Measurements from ENCODE around the gene PGM1.
"Not testable (repeated sequence)": the region's sequence is repeated elsewhere in the genome, so short reads cannot be mapped to it uniquely, and the experiment has no call there.

Gene PGM1

DNA sequence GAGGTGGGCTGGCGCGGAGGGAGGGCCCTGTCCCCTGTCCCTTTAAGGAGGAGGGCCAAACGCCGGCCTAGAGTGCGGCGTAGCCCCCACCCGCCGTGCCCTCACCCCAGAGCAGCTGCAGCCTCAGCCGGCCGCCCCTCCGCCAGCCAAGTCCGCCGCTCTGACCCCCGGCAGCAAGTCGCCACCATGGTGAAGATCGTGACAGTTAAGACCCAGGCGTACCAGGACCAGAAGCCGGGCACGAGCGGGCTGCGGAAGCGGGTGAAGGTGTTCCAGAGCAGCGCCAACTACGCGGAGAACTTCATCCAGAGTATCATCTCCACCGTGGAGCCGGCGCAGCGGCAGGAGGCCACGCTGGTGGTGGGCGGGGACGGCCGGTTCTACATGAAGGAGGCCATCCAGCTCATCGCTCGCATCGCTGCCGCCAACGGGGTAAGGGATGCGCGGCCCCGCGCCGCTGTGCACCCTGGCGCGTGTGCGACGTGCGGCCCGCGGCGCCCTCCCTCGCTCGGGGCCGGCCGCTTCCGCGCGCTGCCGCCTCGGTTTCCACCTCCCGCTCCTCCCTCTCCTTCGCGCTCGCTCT, at the start of gene PGM1:
Gene PGM1 (plus strand): TSS at position 109 of the 583 bp plus-strand sequence. CDS start 78 bp downstream, at position 187.
- DNase-seq (ENCODE audit: low spot score): peak; percentile 73

DNA sequence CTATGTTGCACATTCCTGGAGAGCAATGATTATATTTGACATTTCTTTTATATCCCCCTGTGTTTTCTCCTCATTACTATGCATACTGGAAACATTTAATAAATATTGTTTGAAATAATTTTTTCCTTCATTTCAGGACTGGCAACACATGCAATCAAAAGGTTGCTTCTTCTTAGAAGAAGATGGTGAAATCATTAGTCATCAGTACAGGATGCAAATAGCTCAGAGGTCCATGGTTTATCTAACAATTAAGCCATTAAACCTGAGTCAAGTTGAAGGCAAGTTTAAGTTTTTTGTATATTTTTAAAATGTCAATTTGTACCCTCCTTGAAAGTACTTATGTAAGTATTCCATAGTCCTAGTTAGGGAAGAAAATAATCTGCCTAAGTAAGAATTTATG, 47.4 kb upstream of the PGM1 start:
- DNase-seq (ENCODE audit: low spot score): no peak

DNA sequence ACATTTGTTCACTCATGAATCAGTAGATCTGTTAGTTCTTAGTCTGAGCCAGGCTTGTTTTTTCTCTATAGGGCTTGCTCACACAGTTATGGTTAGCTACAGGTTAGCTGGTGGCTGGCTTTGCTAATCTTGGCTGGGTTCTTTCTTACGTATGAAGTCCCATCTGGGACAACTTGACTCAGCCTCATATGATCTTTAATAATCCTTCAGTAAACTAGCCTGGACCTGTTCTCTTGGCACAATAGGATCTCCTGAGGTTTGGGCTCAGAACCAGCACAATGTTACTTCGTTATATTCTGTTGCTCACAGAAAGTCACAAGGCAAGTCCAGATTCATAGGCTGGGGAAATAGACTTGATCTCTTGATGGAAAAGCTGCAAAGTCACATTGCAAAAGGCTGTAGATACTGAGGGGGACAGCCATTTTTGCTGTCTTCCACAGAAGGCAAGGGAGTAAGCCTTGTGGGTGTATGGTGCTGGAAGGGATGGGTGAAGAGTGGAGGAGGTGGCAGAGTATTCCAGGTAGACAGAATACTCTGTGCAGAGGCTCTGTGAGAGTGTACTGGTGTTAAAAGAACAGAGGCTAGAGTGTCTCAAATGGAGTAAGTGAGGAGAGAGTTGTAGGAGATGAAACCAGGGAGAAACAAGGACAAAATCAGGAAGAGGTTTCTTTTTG, 45.5 kb upstream of the PGM1 start:
- DNase-seq (ENCODE audit: low spot score): no peak

DNA sequence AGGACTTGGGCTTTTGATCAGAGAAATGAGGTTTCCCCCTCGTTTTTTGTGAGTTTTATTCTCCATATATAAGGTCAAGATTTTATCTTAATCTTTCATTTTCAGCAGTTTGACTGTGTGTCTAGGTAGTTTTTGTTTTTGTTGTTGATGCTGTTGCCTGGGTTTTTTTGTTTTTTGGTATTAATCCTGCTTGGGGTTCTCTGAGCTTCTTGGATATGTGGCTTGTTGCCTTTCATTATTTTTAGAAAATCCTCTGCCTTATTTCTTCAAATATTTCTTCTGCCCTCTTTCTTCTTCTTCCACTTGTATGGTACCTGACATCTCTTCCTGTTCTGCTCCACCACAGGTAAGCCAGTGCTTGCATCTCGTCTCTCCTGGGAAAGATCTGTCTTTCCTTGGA, 44.9 kb upstream of the PGM1 start:
- DNase-seq (ENCODE audit: low spot score): no peak

DNA sequence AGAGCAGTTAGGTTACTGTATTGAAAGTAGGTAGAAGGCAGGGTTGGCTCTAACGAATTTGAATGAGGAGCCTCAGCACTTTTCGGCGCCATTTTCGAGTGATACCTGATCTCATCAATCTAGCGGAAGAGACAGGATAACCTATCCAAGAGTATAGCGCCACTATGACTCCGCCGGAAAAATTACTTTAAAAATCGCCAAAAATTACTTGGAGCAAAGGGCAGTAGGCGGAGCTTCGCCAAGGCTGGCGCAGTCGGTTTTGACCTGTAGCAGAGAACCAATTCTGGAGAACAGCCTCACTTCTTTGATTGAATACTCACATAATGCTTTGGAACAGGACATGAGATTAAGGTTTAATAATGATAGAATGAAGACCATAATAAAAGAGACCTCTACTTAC, 44.3 kb upstream of the PGM1 start:
- no peak for DNase-seq (ENCODE audit: low spot score)

DNA sequence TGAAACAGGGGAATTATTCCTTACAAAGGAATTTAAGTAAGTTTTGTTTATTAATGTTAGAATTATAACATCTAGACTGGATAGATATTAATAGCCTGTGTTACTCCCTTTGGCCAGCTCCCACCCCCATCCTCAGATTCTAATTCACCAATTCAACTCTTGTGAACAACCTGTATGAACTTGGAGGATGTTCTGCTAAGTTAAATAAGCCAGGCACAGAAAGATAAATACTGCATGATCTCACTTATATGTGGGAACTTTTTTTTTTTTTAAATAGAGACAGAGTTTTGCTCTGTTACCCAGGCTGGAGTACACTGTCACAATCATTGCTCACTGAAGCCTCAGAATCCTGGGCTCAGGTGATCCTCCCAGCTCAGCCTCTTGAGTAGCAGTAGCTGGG, 37.7 kb upstream of the PGM1 start:
- no peak for DNase-seq (ENCODE audit: low spot score)

DNA sequence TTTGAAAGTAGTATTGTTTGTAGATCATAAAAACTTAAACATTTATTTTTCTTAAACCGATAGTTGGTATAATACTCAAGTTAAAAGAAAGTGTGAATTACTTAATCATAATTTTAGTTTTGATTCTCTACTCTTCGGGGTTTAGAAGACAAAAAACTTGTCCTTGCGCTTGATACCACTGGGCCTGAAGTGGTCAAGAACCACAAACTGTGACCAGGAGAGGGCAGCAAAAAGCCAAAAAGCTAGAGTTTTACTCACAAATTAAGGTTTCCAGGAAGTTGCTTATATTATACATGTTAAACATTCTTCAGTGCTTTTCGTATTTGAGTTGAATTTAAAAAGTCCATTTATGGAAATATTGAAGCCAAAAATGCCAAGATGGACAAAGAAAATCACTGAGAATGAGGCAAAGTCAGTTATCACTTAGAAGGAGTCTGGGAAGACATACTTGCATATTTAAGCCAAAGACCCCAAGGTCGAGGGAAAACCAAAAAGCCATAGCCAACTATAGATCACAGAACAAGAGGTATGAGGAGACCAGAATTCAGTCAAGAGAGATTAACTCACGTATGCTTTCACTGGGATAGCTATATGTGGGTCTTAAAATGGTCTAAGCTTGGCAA, 35.7 kb upstream of the PGM1 start:
- DNase-seq (ENCODE audit: low spot score): peak; percentile 6

DNA sequence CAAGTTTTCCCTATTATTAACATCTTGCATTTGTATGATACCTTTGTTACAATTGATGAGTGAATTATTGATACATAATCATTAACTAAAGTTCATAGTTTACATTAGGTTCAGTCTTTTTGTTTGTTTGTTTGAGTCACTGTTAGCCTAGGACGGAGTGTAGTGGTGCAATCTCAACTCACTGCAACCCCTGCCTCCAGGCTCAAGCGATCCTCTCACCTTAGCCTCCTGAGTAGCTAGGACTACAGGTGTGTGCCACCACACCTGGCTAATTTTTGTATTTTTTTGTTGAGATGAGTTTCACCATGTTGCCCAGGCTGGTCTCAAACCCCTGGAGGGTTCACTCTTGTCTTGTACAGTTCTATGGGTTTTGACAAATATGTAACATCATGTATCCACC, 33.9 kb upstream of the PGM1 start:
- DNase-seq (ENCODE audit: low spot score): no peak

DNA sequence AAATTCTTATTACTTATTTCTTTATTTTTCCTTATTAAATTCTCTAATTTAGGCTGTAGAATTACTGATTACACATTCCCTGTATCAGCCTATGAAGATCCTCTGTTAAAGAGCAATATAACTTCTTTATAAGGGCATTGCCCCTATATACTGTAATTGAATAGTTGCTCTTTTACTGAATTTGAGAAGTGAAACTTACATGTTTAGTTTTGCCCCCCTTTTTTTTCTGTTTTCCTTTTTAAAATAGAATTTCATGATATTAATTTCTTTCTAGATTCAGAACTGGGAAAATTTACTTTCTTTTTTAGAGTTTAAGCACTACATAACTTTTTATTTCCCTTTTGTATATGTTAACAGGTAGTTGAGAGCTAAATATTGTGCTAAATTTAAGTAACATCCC, 29.5 kb upstream of the PGM1 start:
- DNase-seq (ENCODE audit: low spot score): no peak

DNA sequence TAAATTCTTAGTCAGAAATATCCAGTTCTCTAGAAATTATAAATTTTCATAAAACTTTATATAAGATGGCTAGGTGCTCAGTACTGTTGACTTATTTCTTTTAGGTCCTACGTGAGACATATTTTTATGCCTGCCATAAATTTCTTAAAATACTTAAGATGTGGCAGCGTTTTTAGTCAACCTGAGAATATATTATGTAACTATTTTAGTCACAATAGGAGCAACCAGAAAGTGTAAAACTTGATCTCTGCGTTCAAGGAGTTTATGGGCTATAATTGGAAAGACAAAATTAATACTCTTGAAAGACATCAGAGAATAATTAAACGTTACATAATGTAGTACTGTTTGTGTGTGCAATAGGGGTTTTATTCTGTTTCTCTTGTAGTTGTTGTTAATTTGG, 24.1 kb upstream of the PGM1 start:
- no peak for DNase-seq (ENCODE audit: low spot score)

DNA sequence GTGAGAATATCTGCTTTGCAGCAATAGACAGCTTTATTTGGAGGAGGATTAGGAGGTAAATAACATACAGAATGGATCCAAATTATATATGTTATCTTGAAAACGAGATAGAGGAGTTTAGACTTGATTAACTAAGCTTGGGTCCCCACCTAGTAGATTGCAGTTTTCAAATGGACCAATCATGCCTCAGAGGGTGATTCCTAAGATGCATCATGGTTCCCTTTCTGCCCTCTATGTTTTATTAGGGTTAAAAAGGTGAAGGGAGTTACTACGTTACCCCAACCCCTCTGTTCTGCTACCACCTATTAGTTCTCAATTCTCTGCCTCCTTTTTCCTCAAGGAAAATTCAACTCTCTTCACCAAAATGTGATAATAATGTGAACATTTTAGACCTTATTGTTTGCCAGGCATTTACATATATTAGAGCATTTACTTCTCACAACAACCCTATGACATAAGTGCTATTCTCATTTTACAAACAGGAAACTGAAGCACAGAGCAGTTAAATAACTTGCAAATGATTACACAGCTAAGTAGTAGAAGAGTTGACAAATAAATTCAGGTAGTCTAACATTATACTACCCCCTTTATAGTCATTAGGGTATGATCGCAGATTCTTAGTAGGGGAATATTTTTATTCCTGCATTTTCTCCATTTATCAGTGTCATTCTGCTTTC, 23.4 kb upstream of the PGM1 start:
- DNase-seq (ENCODE audit: low spot score): no peak

DNA sequence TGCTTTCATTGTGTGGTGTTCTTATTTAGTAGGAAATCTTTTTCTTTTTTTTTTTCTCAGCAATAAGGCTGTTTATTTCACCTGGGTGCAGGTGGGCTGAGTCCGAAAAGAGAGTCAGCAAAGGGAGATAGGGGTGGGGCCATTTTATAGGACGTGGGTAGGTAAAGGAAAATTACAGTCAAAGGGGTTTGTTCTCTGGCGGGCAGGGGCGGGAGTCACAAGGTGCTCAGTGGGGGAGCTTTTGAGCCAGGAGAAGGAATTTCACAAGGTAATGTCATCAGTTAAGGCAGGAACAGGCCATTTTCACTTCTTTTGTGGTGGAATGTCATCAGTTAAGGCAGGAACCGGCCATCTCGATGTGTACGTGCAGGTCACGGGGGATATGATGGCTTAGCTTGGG, 20.5 kb upstream of the PGM1 start:
- DNase-seq (ENCODE audit: low spot score): not testable (repeated sequence)

DNA sequence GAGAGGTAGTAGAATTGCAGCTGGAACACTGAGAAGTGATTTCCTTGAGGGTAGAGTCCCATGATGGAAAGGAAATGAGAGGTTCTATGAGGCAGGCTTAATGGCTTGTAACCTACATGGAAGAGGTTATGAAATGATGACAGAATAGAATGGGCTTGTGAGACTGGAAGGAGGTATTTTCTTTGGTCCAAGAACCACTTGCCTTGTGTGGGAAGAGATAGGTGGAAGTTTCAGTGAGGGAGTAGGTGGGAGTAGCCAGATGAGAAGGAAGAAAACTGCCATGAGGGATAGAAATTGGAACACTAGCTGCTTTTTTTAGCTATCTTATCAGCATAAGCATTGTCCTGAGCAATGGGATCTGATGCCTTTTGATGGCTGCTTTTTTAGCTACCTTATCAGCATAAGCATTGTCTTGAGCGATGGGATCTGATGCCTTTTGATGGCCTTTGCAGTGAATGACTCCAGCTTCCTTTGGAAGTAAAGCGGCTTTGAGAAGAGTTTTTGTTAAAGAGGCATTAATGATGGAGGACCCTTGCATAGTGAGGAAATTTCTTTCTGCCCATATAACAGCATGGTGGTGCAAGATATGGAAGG, 18.9 kb upstream of the PGM1 start:
- not testable (repeated sequence) for DNase-seq (ENCODE audit: low spot score)

DNA sequence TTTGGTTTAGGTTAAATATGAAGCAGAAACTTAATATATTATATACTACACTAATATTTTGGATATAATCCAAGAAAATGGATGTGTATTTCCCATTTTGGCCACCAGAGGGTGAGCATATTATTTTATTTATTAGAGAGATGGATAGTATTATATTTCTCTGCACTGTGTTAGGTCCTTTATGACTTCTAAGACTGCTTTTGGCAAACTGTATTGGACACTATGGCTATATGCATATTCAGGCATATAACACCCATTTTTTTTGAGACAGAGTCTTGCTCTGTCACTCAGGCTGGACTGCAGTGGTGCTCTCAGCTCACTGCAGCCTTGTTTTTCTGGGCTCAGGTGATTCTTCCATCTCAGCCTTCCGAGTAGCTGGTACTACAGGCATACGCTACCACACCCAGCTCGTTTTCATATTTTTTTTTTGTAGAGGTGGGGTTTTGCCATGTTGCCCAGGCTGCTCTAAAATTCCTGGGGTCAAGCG, 17.8 kb upstream of the PGM1 start:
- DNase-seq (ENCODE audit: low spot score): peak; percentile 61

DNA sequence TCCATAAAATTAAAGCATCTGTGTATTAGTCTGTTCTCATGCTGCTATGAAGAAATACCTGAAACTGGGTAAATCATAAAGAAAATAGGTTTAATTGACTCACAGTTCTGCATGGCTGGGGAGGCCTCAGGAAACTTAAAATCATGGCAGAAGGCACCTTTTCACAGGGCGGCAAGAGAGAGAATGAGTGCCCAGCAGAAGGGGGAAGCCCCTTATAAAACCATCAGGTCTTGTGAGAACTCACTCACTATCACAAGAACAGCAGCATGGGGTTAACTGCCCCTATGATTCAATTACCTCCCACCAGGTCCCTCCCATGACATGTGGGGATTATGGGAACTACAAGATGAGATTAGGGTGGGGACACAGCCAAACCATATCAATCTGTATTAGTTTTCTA, 6.9 kb upstream of the PGM1 start:
- not testable (repeated sequence) for DNase-seq (ENCODE audit: low spot score)

DNA sequence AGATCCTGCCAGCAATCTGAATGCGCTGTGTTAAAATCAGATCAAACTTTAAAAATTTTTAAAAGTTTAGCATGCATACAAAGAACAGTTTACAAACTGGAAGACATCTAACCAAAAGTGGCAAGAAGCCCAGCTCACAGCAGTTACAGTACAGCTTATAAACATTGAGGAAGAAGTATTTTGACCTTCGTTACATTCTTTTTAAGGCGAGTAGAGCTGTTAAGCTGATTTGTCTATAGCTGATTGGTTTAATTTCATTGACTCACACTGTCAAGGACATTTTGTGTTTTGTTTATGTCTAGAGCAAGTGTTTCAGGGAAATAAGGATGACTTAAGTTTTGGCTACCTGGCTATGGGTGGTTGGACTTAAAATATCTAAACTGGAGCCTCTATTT, 3.0 kb upstream of the PGM1 start:
- DNase-seq (ENCODE audit: low spot score): no peak

DNA sequence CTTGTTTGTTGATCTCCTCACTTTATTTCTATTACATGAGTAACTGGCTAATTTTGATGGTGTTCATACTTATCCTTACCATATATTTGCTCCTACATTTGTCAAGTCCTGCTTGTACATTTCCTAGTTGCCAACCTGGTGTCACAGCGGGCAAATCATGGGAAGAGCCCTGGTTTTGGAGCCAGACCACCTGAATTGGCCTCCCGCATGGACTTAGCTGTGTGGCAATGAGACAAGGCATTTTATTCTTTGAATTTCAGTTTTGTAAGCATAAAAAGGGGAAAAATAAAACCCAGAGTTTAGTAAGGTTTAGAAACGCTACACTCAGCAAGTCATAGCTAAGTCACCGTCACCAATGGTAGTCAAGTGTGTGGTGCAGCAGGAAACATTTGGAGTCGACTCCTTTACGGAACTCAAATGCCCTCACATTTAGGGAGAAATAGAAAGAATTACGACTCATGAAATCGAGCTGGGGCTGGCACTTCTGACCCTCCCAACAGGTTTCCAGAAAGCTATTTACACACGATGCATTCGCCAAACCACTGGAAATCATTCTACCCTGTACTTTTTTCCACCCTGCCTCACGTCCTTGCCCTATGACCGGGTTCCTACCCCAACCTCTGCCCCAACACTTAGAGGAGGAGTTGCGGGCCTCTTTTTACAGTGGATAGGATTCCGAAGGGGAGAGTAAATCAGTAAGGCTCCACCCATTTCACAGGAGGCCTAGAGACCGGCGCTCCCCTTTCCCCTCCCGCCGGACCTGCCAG, 492 bp upstream of the PGM1 start:
- DNase-seq (ENCODE audit: low spot score): no peak

DNA sequence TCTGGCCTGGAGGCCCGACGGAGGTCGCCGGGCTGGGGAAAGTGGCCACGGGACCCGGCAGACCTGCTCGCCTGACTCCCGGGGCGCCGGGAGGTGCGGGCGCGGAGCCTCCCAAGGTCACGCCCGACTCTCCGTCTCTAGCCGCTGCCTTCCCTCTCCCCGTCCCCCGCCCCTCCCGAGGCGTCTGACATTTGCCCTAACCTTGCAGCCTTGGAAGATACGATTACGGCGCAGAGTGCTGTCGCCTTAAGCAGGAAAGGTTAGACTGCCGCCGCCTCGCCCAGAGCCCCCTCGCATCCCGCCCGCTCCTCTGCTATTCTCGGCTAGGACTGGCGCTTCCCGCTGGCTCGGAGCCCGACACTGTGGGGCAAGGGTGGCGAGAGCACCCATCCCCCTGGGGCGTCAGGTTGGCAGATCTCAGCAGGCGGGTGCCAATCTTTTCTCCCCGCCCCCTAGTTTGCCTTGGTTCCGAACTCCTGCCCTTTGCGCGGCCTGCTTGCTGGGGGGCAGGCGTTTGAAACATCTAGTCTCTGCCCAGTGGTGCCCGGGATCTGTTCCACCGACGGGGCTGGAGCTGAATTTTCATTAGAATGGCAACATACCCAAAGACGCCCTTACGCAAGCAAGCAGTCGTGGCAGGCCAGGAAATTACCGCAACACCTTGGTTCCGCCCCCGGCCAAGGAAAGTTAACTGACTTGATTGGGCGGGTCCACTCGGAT, 835 bp downstream of the PGM1 start:
- peak; percentile 73 for DNase-seq (ENCODE audit: low spot score)

DNA sequence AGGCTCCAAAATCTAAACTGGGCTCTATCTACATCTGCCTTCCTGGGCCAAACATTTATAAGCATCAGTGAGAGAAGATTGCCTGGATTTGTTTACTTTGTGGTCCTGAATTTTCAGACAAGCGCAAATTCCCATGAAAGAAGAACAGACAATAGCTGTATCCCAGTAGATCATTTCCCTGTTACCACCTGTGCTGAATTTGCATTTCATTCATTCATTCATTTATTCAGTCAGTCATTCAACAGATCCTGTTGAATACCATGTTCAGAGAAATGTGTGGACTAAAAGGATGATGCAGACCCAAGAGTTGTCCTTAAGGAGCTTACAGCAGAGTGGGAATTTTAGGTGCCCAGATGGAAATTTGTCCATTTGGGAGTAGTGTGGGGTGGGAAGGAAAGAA, 2.2 kb downstream of the PGM1 start:
- DNase-seq (ENCODE audit: low spot score): no peak

DNA sequence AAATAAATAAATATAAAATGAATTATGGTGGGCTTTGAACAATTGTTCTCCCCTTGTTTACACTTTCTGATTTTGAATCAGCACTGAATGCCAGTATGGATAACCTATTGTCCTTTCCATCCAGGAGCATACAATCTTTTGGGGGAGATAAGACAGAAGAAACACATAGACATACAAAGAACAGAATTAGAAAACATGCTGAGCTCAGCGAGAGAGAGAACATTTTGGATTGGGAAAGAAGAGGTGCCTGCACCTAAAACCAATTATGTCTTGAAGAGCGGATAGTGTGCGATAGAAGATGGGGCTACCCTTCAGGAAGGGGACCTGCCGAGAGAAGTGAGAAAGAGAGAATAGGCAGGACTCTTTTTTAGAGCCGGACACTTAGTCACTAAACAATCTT, 6.6 kb downstream of the PGM1 start:
- no peak for DNase-seq (ENCODE audit: low spot score)

DNA sequence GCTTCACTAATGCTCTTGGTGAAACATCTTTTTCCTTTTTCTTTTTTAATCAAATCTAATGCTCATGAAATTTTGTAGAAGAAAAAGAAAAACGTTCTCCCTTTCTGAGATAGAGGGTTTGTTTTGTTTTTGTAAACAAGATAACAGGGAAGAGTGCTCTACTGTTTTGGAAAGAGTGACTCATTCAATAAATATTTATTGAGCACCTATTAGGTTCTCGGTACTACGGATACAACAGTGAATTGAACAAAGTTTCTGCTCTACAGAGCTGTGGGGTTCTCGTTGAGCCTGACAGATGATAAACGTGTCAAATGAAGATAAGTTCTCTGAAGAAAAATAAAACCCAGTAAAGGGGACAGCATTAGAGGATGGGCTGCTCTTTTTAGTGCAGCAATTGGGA, 7.0 kb downstream of the PGM1 start:
- no peak for DNase-seq (ENCODE audit: low spot score)
